ENCODE measurements around the gene PHF2.
"Not testable (repeated sequence)": the region's sequence is repeated elsewhere in the genome, so short reads cannot be mapped to it uniquely, and the experiment has no call there.

DNA sequence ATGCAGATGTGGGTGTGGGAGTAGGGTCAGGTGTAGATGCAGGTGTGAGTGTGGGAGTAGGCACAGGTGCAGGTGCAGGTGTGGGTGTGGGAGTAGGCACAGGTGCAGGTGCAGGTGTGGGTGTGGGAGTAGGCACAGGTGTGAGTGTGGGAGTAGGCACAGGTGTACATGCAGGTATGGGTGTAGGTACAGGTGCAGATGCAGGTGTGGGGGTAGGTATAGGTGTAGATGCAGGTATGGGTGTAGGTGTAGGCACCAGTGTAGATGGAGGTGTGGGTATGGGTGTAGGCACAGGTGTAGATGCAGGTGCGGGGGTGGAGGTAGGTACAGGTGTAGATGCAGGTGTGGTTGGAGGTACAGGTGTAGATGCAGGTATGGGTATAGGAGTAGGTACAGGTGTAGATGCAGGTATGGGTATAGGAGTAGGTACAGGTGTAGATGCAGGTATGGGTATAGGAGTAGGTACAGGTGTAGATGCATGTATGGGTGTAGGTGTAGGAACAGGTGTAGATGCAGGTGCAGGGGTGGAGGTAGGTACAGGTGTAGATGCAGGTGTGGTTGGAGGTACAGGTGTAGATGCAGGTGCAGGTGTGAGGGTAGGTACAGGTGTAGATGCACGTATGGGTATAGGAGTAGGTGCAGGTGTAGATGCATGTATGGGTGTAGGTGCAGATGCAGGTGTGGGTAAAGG lies 96.1 kb downstream of the PHF2 start:
- TF ChIP-seq CTCF, POLR2A (IDR thresholded peaks at IDR 0.05): not testable (repeated sequence)
